AG09309 (cell line): ENCODE data around the gene FGF1.

Experiments
- DNase-seq: peaks from one replicate; pipeline ENCODE4 v3.0.0-alpha.2; 2010; ENCODE audit warnings: low read depth
- H3K4me3 ChIP-seq: 2 replicates; pipeline ENCODE4 v1.5.1; 2011; ENCODE audit warnings: mild to moderate bottlenecking, low read depth, low read length, moderate library complexity; ENCODE audit not compliant: control insufficient read depth
- CTCF ChIP-seq: IDR thresholded peaks from 2 replicates; pipeline ENCODE4 v1.5.1; 2011; ENCODE audit warnings: mild to moderate bottlenecking, low read depth, low read length, inconsistent platforms; ENCODE audit not compliant: insufficient read depth, control insufficient read depth; ENCODE audit errors: missing control alignments

FGF1 gene

GRCh38 chr5:142671801-142672200 is 14.1 kb downstream of the FGF1 start:
- DNase-seq = no peak
- no peak overlapping the region for H3K4me3 ChIP-seq
- no peak for TF ChIP-seq CTCF

- H3K4me3 ChIP-seq = no peak overlapping the region
- DNase-seq = no peak
- TF ChIP-seq CTCF = no peak
Measured at GRCh38 chr5:142671266-142671665, 14.6 kb downstream of the FGF1 start.

GRCh38 chr5:142670804-142671203 is 15.1 kb downstream of the FGF1 start:
- no peak overlapping the region for H3K4me3 ChIP-seq
- DNase-seq = no peak
- no peak for TF ChIP-seq CTCF

GRCh38 chr5:142669477-142669876 is 16.4 kb downstream of the FGF1 start:
- H3K4me3 ChIP-seq = no peak overlapping the region
- no peak for TF ChIP-seq CTCF
- DNase-seq = no peak

- no peak for TF ChIP-seq CTCF
- H3K4me3 ChIP-seq = no peak overlapping the region
- DNase-seq = no peak
Measured at GRCh38 chr5:142668336-142668735, 17.6 kb downstream of the FGF1 start.

GRCh38 chr5:142667831-142668230 is 18.1 kb downstream of the FGF1 start:
- no peak for TF ChIP-seq CTCF
- DNase-seq = no peak
- no peak overlapping the region for H3K4me3 ChIP-seq

- H3K4me3 ChIP-seq = no peak overlapping the region
- DNase-seq = no peak
- no peak for TF ChIP-seq CTCF
Measured at GRCh38 chr5:142664636-142665035, 21.3 kb downstream of the FGF1 start.
